Measurements from ENCODE around the gene BAG3. TPM values are rescaled to one million over a fixed set of nuclear protein-coding genes. Genes with fewer than 3 reads are reported as not detected.
"Not testable (repeated sequence)": the region's sequence is repeated elsewhere in the genome, so short reads cannot be mapped to it uniquely, and the experiment has no call there.

BAG3 gene
- total and polyA plus RNA-seq, 5 donors from 2014 or later: 6.7 to 38.2 (median 8.0) TPM

DNA sequence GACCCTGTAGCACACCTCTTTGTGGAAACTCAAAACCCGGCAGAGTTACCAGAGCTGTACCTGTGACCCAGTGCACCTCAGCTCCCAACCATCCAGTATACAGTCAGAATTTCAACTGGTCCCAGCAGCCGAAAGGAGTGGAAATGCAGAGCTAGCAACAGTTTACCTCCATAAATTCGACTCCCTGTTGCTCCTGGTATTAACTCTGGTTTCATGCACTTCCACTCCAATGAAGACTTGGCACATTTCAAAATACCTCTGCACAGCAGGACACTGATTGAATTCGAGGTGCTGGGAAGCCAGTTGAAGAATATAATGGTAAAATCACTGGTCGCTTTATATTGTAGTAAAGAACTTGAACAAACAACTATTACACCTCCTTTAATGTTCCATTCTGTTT lies 36.5 kb upstream of the BAG3 start:
- Histone ChIP-seq H3K27ac (ENCODE audit: insufficient read depth, low read length, poor library complexity, severe bottlenecking) (no peak overlapping the region), H3K4me3 (ENCODE audit: low read depth, low read length) (no peak overlapping the region), H3K27me3 (ENCODE audit: control insufficient read depth, insufficient read depth, low read length) (no peaks in the 10 kb centered on the region), H3K36me3 (ENCODE audit: control insufficient read depth, insufficient read depth, low read length) (no peaks in the 10 kb centered on the region), H3K4me1 (ENCODE audit: control insufficient read depth, insufficient read depth, low read length, poor library complexity, severe bottlenecking) (no peaks in the 10 kb centered on the region), H3K9me3 (ENCODE audit: control insufficient read depth in 2 of 2, low read length in 2 of 2) (no peaks in the 10 kb centered on the region)
- peaks cover 12% of the 10 kb centered on the region for H3K27me3 Mint-ChIP-seq
- DNase-seq (no peak), ATAC-seq (ENCODE audit: low read depth in 2 of 2) (no peak)
- H3K27ac Mint-ChIP-seq: no peak overlapping the region
- H3K4me3 Mint-ChIP-seq: no peak overlapping the region
- no peaks in the 10 kb centered on the region for H3K36me3 Mint-ChIP-seq
- H3K4me1 Mint-ChIP-seq: peaks cover 0 to 9% (median 2%) of the 10 kb centered on the region in 4 donors
- H3K9me3 Mint-ChIP-seq: peaks cover 0 to 2% (median 0%) of the 10 kb centered on the region in 7 donors

DNA sequence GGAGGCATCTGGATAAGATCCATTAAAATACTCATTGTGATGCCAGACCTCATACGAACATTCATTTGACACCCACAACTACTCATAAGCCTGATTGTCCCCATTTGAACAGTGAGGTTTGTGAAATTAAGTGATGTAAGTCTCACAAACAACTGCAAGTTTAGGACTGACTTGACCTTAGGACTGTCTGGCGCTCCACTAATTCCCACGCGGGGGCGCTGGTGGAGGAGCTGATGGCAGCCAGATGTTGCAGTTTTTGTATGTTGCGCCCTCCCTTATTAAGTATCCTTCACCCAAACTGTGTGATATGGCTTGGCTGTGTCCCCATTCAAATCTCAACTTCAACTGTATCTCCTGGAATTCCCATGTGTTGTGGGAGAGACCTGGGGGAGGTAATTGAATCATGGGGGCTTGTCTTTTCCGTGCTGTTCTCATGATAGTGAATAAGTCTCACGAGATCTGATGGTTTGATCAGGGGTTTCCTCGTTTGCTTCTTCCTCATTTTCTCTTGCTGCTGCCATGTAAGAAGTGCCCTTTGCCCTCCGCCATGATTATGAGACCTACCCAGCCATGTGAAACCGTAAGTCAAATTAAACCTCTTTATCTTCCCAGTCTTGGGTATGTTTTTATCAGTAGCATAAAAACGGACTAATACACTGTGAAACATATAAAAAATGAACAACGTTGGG lies 34.2 kb upstream of the BAG3 start:
- no peak overlapping the region for H3K27ac Mint-ChIP-seq

GRCh38 chr10:119619215-119619614 lies 32.0 kb upstream of the BAG3 start:
- DNase-seq (no peak), ATAC-seq (ENCODE audit: low read depth in 2 of 2) (no peak)
- no peaks in the 10 kb centered on the region for H3K36me3 Mint-ChIP-seq
- H3K27me3 ChIP-seq (ENCODE audit: control insufficient read depth, insufficient read depth, low read length): no peaks in the 10 kb centered on the region
- H3K36me3 ChIP-seq (ENCODE audit: control insufficient read depth, insufficient read depth, low read length): no peaks in the 10 kb centered on the region
- H3K27ac ChIP-seq (ENCODE audit: insufficient read depth, low read length, poor library complexity, severe bottlenecking): no peak overlapping the region
- no peak overlapping the region for H3K4me3 Mint-ChIP-seq
- H3K27me3 Mint-ChIP-seq: peaks cover 5% of the 10 kb centered on the region
- H3K4me1 Mint-ChIP-seq: peaks cover 0 to 9% (median 0%) of the 10 kb centered on the region in 4 donors
- H3K9me3 Mint-ChIP-seq: no peaks in the 10 kb centered on the region
- no peaks in the 10 kb centered on the region for H3K4me1 ChIP-seq (ENCODE audit: control insufficient read depth, insufficient read depth, low read length, poor library complexity, severe bottlenecking)
- no peak overlapping the region for H3K4me3 ChIP-seq (ENCODE audit: low read depth, low read length)
- H3K9me3 ChIP-seq (ENCODE audit: control insufficient read depth in 2 of 2, low read length in 2 of 2): no peaks in the 10 kb centered on the region
- H3K27ac Mint-ChIP-seq: no peak overlapping the region

More for the DNA sequence above, 34.2 kb upstream of the BAG3 start:
- peaks cover 12% of the 10 kb centered on the region for H3K27me3 Mint-ChIP-seq
- no peaks in the 10 kb centered on the region for H3K4me1 ChIP-seq (ENCODE audit: control insufficient read depth, insufficient read depth, low read length, poor library complexity, severe bottlenecking)
- ATAC-seq (ENCODE audit: low read depth in 2 of 2) (no peak), DNase-seq (no peak)
- no peak overlapping the region for H3K4me3 Mint-ChIP-seq
- H3K4me3 ChIP-seq (ENCODE audit: low read depth, low read length): no peak overlapping the region
- no peaks in the 10 kb centered on the region for H3K27me3 ChIP-seq (ENCODE audit: control insufficient read depth, insufficient read depth, low read length)
- peaks cover 0 to 9% (median 2%) of the 10 kb centered on the region in 4 donors for H3K4me1 Mint-ChIP-seq
- no peaks in the 10 kb centered on the region for H3K36me3 ChIP-seq (ENCODE audit: control insufficient read depth, insufficient read depth, low read length)
- no peaks in the 10 kb centered on the region for H3K36me3 Mint-ChIP-seq
- H3K9me3 ChIP-seq (ENCODE audit: control insufficient read depth in 2 of 2, low read length in 2 of 2): no peaks in the 10 kb centered on the region
- H3K9me3 Mint-ChIP-seq: peaks cover 0 to 2% (median 0%) of the 10 kb centered on the region in 7 donors
- H3K27ac ChIP-seq (ENCODE audit: insufficient read depth, low read length, poor library complexity, severe bottlenecking): no peak overlapping the region

GRCh38 chr10:119619811-119620210 lies 31.4 kb upstream of the BAG3 start:
- not testable (repeated sequence) for H3K27ac ChIP-seq (ENCODE audit: insufficient read depth, low read length, poor library complexity, severe bottlenecking); H3K27ac Mint-ChIP-seq; H3K9me3 Mint-ChIP-seq

DNA sequence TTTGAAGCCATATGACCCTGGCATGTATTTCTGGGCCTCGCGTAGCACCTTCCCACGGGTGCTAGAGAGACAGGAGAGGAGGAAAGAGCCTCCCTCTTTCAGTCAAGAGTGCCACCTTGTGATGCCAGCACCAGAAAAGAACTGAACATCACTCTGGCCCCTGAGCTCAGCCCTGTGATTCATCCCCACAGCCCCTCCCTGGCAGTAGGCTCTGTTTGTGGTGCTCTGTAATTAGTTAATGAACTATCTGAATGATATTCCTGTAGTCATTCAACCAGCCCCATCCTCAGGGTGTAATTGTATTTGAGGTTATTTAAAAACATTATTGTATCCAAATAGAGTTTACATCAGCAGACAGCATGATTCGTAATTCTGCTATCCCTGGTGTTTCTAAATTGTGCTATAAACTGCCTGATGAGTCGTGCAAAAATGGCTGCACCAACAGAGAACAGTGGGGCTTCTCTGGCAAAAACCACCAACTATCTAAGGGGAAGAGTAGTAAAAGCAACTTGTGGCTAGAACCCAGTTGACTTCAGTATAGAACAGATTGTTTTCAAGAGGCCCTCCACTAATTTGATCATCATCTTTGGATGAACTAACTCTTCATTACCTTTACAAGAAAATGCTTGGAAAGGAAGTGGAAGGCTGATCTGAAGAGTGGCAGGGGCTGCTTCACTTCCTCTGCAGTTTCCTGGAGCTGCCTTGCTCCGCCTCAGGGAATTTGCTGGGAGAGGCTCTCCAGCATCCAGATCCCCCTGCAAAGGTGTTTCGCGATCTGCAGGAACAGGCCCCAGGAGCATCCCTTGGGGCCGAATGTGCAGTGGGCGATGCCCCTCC lies 30.7 kb upstream of the BAG3 start:
- H3K27ac Mint-ChIP-seq: no peak overlapping the region
- no peak for DNase-seq

More at GRCh38 chr10:119619811-119620210, 31.4 kb upstream of the BAG3 start:
- not testable (repeated sequence) for ATAC-seq (ENCODE audit: low read depth in 2 of 2); H3K36me3 Mint-ChIP-seq; DNase-seq; H3K27me3 Mint-ChIP-seq; H3K36me3 ChIP-seq (ENCODE audit: control insufficient read depth, insufficient read depth, low read length); H3K27me3 ChIP-seq (ENCODE audit: control insufficient read depth, insufficient read depth, low read length); H3K4me1 Mint-ChIP-seq; H3K9me3 ChIP-seq (ENCODE audit: control insufficient read depth in 2 of 2, low read length in 2 of 2); H3K4me3 Mint-ChIP-seq; H3K4me3 ChIP-seq (ENCODE audit: low read depth, low read length); H3K4me1 ChIP-seq (ENCODE audit: control insufficient read depth, insufficient read depth, low read length, poor library complexity, severe bottlenecking)

GRCh38 chr10:119621078-119621384 lies 30.1 kb upstream of the BAG3 start:
- Histone ChIP-seq H3K36me3 (ENCODE audit: control insufficient read depth, insufficient read depth, low read length) (no peaks in the 10 kb centered on the region), H3K4me1 (ENCODE audit: control insufficient read depth, insufficient read depth, low read length, poor library complexity, severe bottlenecking) (no peaks in the 10 kb centered on the region), H3K4me3 (ENCODE audit: low read depth, low read length) (no peak overlapping the region), H3K27ac (ENCODE audit: insufficient read depth, low read length, poor library complexity, severe bottlenecking) (no peak overlapping the region), H3K9me3 (ENCODE audit: control insufficient read depth in 2 of 2, low read length in 2 of 2) (no peaks in the 10 kb centered on the region), H3K27me3 (ENCODE audit: control insufficient read depth, insufficient read depth, low read length) (no peaks in the 10 kb centered on the region)
- Mint-ChIP-seq H3K27me3 (peaks cover 5% of the 10 kb centered on the region), H3K4me3 (no peak overlapping the region), H3K27ac (no peak overlapping the region), H3K4me1 (peaks cover 0 to 9% (median 0%) of the 10 kb centered on the region in 4 donors), H3K36me3 (no peaks in the 10 kb centered on the region), H3K9me3 (no peaks in the 10 kb centered on the region)
- ATAC-seq (ENCODE audit: low read depth in 2 of 2) (no peak), DNase-seq (no peak)

More for the DNA sequence above, 30.7 kb upstream of the BAG3 start:
- Histone ChIP-seq H3K4me1 (ENCODE audit: control insufficient read depth, insufficient read depth, low read length, poor library complexity, severe bottlenecking) (no peaks in the 10 kb centered on the region), H3K9me3 (ENCODE audit: control insufficient read depth in 2 of 2, low read length in 2 of 2) (no peaks in the 10 kb centered on the region), H3K27me3 (ENCODE audit: control insufficient read depth, insufficient read depth, low read length) (no peaks in the 10 kb centered on the region), H3K4me3 (ENCODE audit: low read depth, low read length) (no peak overlapping the region), H3K27ac (ENCODE audit: insufficient read depth, low read length, poor library complexity, severe bottlenecking) (no peak overlapping the region), H3K36me3 (ENCODE audit: control insufficient read depth, insufficient read depth, low read length) (no peaks in the 10 kb centered on the region)
- Mint-ChIP-seq H3K4me3 (no peak overlapping the region), H3K9me3 (no peaks in the 10 kb centered on the region), H3K36me3 (no peaks in the 10 kb centered on the region), H3K4me1 (peaks cover 0 to 9% (median 0%) of the 10 kb centered on the region in 4 donors), H3K27me3 (peaks cover 5% of the 10 kb centered on the region)
- ATAC-seq (ENCODE audit: low read depth in 2 of 2): no peak

DNA sequence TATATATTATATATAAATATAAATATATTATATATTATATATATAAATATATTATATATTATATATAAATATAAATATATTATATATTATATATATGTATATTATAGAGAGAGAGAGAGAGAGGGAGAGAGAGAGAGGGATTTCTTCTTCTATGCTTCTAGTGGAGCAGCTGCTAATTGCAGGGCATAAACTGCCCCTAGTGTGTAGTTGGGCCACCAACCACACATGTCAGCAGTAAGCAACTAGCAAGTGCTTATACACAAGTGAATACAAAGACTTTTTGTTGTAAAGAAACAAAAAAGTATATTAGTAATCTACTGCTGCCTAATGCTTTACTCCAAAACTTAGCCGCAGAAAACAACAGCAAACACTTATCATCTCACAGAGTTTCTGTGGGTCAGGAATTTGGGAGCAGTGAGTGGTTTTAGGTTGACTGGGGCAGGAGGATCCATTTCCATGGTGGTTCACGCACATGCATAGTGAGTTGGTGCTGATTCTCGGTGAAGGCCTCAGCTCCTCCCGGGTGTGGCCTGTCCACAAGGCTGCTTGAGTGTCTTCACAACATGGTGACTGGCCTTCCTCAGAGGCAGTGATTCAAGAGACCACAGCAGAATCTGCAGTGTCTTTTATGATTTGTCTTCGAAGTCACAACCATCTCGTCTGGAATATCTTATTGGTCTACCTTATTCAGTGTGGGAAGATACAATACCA lies 25.5 kb upstream of the BAG3 start:
- no peaks in the 10 kb centered on the region for H3K27me3 Mint-ChIP-seq
- no peaks in the 10 kb centered on the region for H3K9me3 ChIP-seq (ENCODE audit: control insufficient read depth in 2 of 2, low read length in 2 of 2)
- no peaks in the 10 kb centered on the region for H3K4me1 Mint-ChIP-seq
- no peak overlapping the region for H3K27ac Mint-ChIP-seq
- H3K36me3 Mint-ChIP-seq: no peaks in the 10 kb centered on the region
- DNase-seq (peak in 1 of 3 donors; percentile 20), ATAC-seq (ENCODE audit: low read depth in 2 of 2) (no peak)
- H3K4me3 Mint-ChIP-seq: no peak overlapping the region
- no peak overlapping the region for H3K27ac ChIP-seq (ENCODE audit: insufficient read depth, low read length, poor library complexity, severe bottlenecking)
- no peaks in the 10 kb centered on the region for H3K4me1 ChIP-seq (ENCODE audit: control insufficient read depth, insufficient read depth, low read length, poor library complexity, severe bottlenecking)
- peaks cover 0 to 1% (median 0%) of the 10 kb centered on the region in 7 donors for H3K9me3 Mint-ChIP-seq
- no peak overlapping the region for H3K4me3 ChIP-seq (ENCODE audit: low read depth, low read length)
- H3K36me3 ChIP-seq (ENCODE audit: control insufficient read depth, insufficient read depth, low read length): no peaks in the 10 kb centered on the region
- no peaks in the 10 kb centered on the region for H3K27me3 ChIP-seq (ENCODE audit: control insufficient read depth, insufficient read depth, low read length)

Data from CD4-positive, CD25-positive, alpha-beta regulatory T cell (primary cell).